Measurements from ENCODE around the gene ALG1.
A peak's percentile ranks its signal among the peaks of the same experiment; 100 is the strongest.
"Not testable (repeated sequence)": the region's sequence is repeated elsewhere in the genome, so short reads cannot be mapped to it uniquely, and the experiment has no call there.

Gene ALG1

GRCh38 chr16:5065813-5066212 is 5.8 kb upstream of the ALG1 start, which contains the start of gene C16orf89:
Gene C16orf89 (minus strand): TSS chr16:5065956. CDS start chr16:5065908, 48 bp downstream.
- H3K9me3 ChIP-seq (ENCODE audit: low read depth, low read length), result no peaks in the 10 kb centered on the region
- no peak for TF ChIP-seq FOXP2 (optimal IDR thresholded peaks at IDR 0.05; ENCODE audit: control extremely low read depth, extremely low read length, insufficient read depth)
- no peak for TF ChIP-seq EZH2 (IDR thresholded peaks at IDR 0.05)
- TF ChIP-seq POLR2AphosphoS5 (IDR thresholded peaks at IDR 0.05; ENCODE audit: borderline replicate concordance, low read depth, low read length), result no peak
- no peak for DNase-seq (ENCODE audit: low read depth, low spot score)
- no peaks in the 10 kb centered on the region for H3K36me3 ChIP-seq (ENCODE audit: insufficient read depth, low read length)
- no peak within 1 kb of the TSS for H3K27ac ChIP-seq
- H3K9ac ChIP-seq (ENCODE audit: insufficient read length), result no peak within 1 kb of the TSS
- no peak within 1 kb of the TSS for H3K4me3 ChIP-seq

- TF ChIP-seq FOXP2 (optimal IDR thresholded peaks at IDR 0.05; ENCODE audit: control extremely low read depth, extremely low read length, insufficient read depth), result no peak
- TF ChIP-seq EZH2 (IDR thresholded peaks at IDR 0.05), result no peak
- no peak for TF ChIP-seq POLR2AphosphoS5 (IDR thresholded peaks at IDR 0.05; ENCODE audit: borderline replicate concordance, low read depth, low read length)
- no peak for DNase-seq (ENCODE audit: low read depth, low spot score)
- Histone ChIP-seq H3K9me3 (ENCODE audit: low read depth, low read length) (no peaks in the 10 kb centered on the region), H3K36me3 (ENCODE audit: insufficient read depth, low read length) (no peaks in the 10 kb centered on the region), H3K4me3 (no peak overlapping the region), H3K27ac (no peak overlapping the region), H3K9ac (ENCODE audit: insufficient read length) (no peak overlapping the region)
Measured at GRCh38 chr16:5066511-5066910, 5.1 kb upstream of the ALG1 start.

GRCh38 chr16:5069048-5069447 is 2.6 kb upstream of the ALG1 start:
- Histone ChIP-seq H3K27ac (no peak overlapping the region), H3K4me3 (no peak overlapping the region), H3K9ac (ENCODE audit: insufficient read length) (no peak overlapping the region), H3K36me3 (ENCODE audit: insufficient read depth, low read length) (no peaks in the 10 kb centered on the region), H3K9me3 (ENCODE audit: low read depth, low read length) (no peaks in the 10 kb centered on the region)
- TF ChIP-seq FOXP2 (optimal IDR thresholded peaks at IDR 0.05; ENCODE audit: control extremely low read depth, extremely low read length, insufficient read depth) (no peak), POLR2AphosphoS5 (IDR thresholded peaks at IDR 0.05; ENCODE audit: borderline replicate concordance, low read depth, low read length) (no peak), EZH2 (IDR thresholded peaks at IDR 0.05) (no peak)
- no peak for DNase-seq (ENCODE audit: low read depth, low spot score)

GRCh38 chr16:5069854-5070253 is 1.8 kb upstream of the ALG1 start:
- no peak overlapping the region for H3K4me3 ChIP-seq
- TF ChIP-seq POLR2AphosphoS5 (IDR thresholded peaks at IDR 0.05; ENCODE audit: borderline replicate concordance, low read depth, low read length), result no peak
- TF ChIP-seq EZH2 (IDR thresholded peaks at IDR 0.05), result no peak
- no peak for TF ChIP-seq FOXP2 (optimal IDR thresholded peaks at IDR 0.05; ENCODE audit: control extremely low read depth, extremely low read length, insufficient read depth)
- DNase-seq (ENCODE audit: low read depth, low spot score), result no peak
- no peaks in the 10 kb centered on the region for H3K36me3 ChIP-seq (ENCODE audit: insufficient read depth, low read length)
- no peak overlapping the region for H3K27ac ChIP-seq
- H3K9ac ChIP-seq (ENCODE audit: insufficient read length), result no peak overlapping the region
- H3K9me3 ChIP-seq (ENCODE audit: low read depth, low read length), result no peaks in the 10 kb centered on the region

DNA sequence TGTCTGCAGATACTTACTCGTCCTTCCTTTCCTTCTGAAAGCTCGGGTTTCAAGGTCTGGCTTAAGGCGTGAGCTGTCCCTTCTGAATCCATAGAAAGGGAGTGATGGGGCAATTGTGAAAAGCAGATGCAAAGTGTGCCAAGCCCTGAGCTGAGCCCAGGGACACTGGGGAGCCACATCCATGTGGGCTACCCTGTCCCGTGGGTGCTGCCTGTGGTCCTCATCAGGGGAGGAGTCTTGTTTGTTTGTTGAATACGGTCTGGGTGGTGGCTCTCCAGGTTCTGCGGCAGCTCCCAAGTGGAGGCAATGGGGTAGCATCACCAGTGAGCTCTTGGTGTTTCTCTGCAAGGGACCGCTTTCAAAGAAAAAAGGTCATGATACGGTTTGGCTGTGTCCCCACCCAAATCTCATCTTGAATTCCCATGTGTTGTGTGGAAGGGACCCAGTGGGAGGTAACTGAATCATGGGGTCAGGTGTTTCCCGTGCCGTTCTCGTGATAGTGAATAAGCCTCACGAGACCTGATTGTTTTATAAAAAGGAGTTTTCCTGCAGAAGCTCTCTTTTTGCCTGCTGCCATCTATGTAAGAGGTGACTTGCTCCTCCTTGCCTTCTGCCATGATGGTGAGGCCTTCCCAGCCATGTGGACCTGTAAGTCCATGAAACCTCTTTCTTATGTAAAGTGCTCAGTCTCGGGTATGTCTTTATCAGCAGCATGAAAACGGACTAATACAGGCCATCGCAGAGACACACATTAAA is 1.0 kb upstream of the ALG1 start:
- no peak overlapping the region for H3K27ac ChIP-seq
- no peak for DNase-seq (ENCODE audit: low read depth, low spot score)
- peaks cover 5% of the 10 kb centered on the region; the same call in 1 of the 2 replicates for H3K36me3 ChIP-seq (ENCODE audit: insufficient read depth, low read length)
- TF ChIP-seq FOXP2 (optimal IDR thresholded peaks at IDR 0.05; ENCODE audit: control extremely low read depth, extremely low read length, insufficient read depth), result no peak
- no peak for TF ChIP-seq POLR2AphosphoS5 (IDR thresholded peaks at IDR 0.05; ENCODE audit: borderline replicate concordance, low read depth, low read length)
- no peak for TF ChIP-seq EZH2 (IDR thresholded peaks at IDR 0.05)
- no peaks in the 10 kb centered on the region for H3K9me3 ChIP-seq (ENCODE audit: low read depth, low read length)
- H3K9ac ChIP-seq (ENCODE audit: insufficient read length), result no peak overlapping the region
- H3K4me3 ChIP-seq, result no peak overlapping the region

- peak overlapping the region; percentile 91 for H3K9ac ChIP-seq (ENCODE audit: insufficient read length)
- peaks cover 5% of the 10 kb centered on the region; the same call in 1 of the 2 replicates for H3K36me3 ChIP-seq (ENCODE audit: insufficient read depth, low read length)
- H3K27ac ChIP-seq, result no peak overlapping the region
- peak overlapping the region; percentile 88 for H3K4me3 ChIP-seq
- TF ChIP-seq EZH2 (IDR thresholded peaks at IDR 0.05), result no peak
- TF ChIP-seq POLR2AphosphoS5 (IDR thresholded peaks at IDR 0.05; ENCODE audit: borderline replicate concordance, low read depth, low read length), result no peak
- no peak for TF ChIP-seq FOXP2 (optimal IDR thresholded peaks at IDR 0.05; ENCODE audit: control extremely low read depth, extremely low read length, insufficient read depth)
- no peak for DNase-seq (ENCODE audit: low read depth, low spot score)
- H3K9me3 ChIP-seq (ENCODE audit: low read depth, low read length), result no peaks in the 10 kb centered on the region
Measured at GRCh38 chr16:5071341-5071680, 332 bp upstream of the ALG1 start.

DNA sequence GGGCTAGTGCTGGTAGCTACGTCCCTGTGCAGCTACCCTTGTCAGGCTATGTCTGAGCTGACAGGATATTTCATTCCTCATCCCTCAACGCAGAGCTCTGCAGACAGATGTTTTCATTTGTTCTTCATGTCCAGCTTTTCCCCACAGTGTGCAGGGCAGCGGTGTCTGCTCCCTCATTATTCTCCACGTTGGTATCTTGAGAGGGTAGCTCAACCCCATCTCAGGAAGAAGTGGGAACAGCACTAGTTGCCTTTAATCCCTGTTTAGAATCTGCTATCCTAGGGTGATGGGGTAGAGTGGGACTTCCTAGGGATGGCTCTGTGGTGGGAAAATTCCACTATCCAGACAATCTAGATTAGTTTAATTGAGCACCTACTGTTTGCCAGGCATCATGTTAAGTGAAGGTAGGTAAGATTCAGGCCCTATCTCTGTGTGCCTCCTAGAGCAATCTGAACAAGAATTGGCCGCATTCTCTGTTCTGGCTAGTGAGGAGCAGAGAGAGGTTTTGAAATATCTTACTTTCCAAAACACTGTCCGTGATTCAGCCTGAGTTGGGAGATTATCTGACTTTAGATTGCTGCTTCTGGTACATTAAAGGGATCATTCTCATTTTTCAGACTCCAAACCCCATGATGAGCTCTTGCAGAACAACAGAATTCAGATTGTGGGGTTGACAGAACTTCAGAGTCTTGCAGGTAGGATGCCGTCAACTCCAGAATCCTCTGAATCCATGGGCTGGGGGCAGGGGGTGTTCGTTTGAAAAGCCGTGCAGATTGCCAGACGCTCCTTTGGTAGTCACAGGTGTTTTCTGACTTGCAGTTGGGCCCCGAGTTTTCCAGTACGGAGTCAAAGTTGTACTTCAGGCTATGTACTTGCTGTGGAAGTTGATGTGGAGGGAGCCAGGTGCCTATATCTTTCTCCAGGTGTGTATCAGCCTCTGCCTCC is 963 bp downstream of the ALG1 start:
- peak overlapping the region; percentile 88 for H3K4me3 ChIP-seq
- no peak overlapping the region for H3K27ac ChIP-seq
- no peak for TF ChIP-seq EZH2 (IDR thresholded peaks at IDR 0.05)
- no peak for TF ChIP-seq POLR2AphosphoS5 (IDR thresholded peaks at IDR 0.05; ENCODE audit: borderline replicate concordance, low read depth, low read length)
- TF ChIP-seq FOXP2 (optimal IDR thresholded peaks at IDR 0.05; ENCODE audit: control extremely low read depth, extremely low read length, insufficient read depth), result no peak
- peak overlapping the region; percentile 91 for H3K9ac ChIP-seq (ENCODE audit: insufficient read length)
- peaks cover 5% of the 10 kb centered on the region; the same call in 1 of the 2 replicates for H3K36me3 ChIP-seq (ENCODE audit: insufficient read depth, low read length)
- no peaks in the 10 kb centered on the region for H3K9me3 ChIP-seq (ENCODE audit: low read depth, low read length)
- no peak for DNase-seq (ENCODE audit: low read depth, low spot score)

DNA sequence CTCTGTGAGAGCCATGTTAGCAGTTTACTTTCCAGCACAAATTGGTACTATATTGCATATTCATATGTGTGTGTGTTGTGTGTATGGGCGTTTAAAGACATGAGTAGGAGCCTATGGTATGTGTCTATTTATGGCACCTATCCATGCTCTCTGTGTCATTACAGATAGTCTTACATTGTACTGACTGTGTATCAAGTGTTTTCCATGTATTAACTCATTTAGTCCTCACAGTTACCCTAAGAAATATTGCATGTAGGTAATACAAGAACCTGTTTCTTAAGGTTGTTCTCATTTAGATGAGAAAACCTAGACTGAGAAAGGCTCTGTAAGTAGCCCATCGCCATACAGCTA is 1.6 kb downstream of the ALG1 start:
- no peak for TF ChIP-seq EZH2 (IDR thresholded peaks at IDR 0.05)
- no peak for TF ChIP-seq POLR2AphosphoS5 (IDR thresholded peaks at IDR 0.05; ENCODE audit: borderline replicate concordance, low read depth, low read length)
- no peak for TF ChIP-seq FOXP2 (optimal IDR thresholded peaks at IDR 0.05; ENCODE audit: control extremely low read depth, extremely low read length, insufficient read depth)
- Histone ChIP-seq H3K9ac (ENCODE audit: insufficient read length) (no peak overlapping the region), H3K9me3 (ENCODE audit: low read depth, low read length) (no peaks in the 10 kb centered on the region), H3K36me3 (ENCODE audit: insufficient read depth, low read length) (peaks cover 5% of the 10 kb centered on the region; the same call in 1 of the 2 replicates), H3K4me3 (no peak overlapping the region), H3K27ac (no peak overlapping the region)
- no peak for DNase-seq (ENCODE audit: low read depth, low spot score)

GRCh38 chr16:5073771-5074170 is 2.1 kb downstream of the ALG1 start:
- DNase-seq (ENCODE audit: low read depth, low spot score); H3K36me3 ChIP-seq (ENCODE audit: insufficient read depth, low read length); H3K4me3 ChIP-seq; H3K9ac ChIP-seq (ENCODE audit: insufficient read length); H3K9me3 ChIP-seq (ENCODE audit: low read depth, low read length); H3K27ac ChIP-seq: not testable (repeated sequence)

Measured in SK-N-MC (cell line).